Upper lobe of left lung (tissue), 4 donors: ENCODE measurements around the gene TNS3.

Experiments used
- CTCF ChIP-seq, 6 experiments: fragments of 450-650 bp in 4 of 6; fragments of 200-600 bp in 2 of 6; sonication (generic) in 2 of 6; IDR thresholded peaks; one replicate each; pipeline ENCODE4 v1.5.1; 2016 to 2019; ENCODE audit warnings: antibody characterized with exemption in 6 of 6
- EP300 ChIP-seq, 4 donors: sonication (generic); formaldehyde crosslinking; IDR thresholded peaks; one replicate each; pipeline ENCODE4 v1.5.1; 2017; ENCODE audit warnings: antibody characterized with exemption in 4 of 4, control low read depth in 2 of 4
- POLR2A ChIP-seq, 4 donors: fragments of 450-650 bp; IDR thresholded peaks; one replicate each; pipeline ENCODE4 v1.5.1; 2016 to 2017; ENCODE audit warnings: antibody characterized with exemption in 4 of 4, mild to moderate bottlenecking in 2 of 4
- POLR2AphosphoS5 ChIP-seq, 2 donors: sonication (generic); formaldehyde crosslinking; IDR thresholded peaks; one replicate each; pipeline ENCODE4 v1.5.1; 2017; ENCODE audit warnings: antibody characterized with exemption in 2 of 2

- TF ChIP-seq CTCF (IDR thresholded peaks at IDR 0.05), result no peak
- no peak for TF ChIP-seq EP300 (IDR thresholded peaks at IDR 0.05)
- no peak for TF ChIP-seq POLR2A (IDR thresholded peaks at IDR 0.05)
- no peak for TF ChIP-seq POLR2AphosphoS5 (IDR thresholded peaks at IDR 0.05)
These were observed 43.0 kb downstream of the TNS3 start for GRCh38 chr7:47538846-47539311.
